ENCODE data around the gene NEU4. TPM values are rescaled to one million over a fixed set of nuclear protein-coding genes. Genes with fewer than 3 reads are reported as not detected.

The NEU4 gene
- total RNA-seq, 1 donor from 2014 or later, result 0.09 TPM

- Mint-ChIP-seq H3K27ac (ENCODE audit: unreplicated experiment) (no peak overlapping the region), H3K4me3 (ENCODE audit: unreplicated experiment) (no peak overlapping the region), H3K9me3 (ENCODE audit: unreplicated experiment) (peaks cover 1% of the 10 kb centered on the region), H3K27me3 (ENCODE audit: low read depth, unreplicated experiment) (peaks cover 22% of the 10 kb centered on the region), H3K36me3 (ENCODE audit: low read depth, unreplicated experiment) (no peaks in the 10 kb centered on the region), H3K4me1 (ENCODE audit: low read depth, unreplicated experiment) (peaks cover 5% of the 10 kb centered on the region)
- no peaks in the 10 kb centered on the region for H4K20me1 ChIP-seq (ENCODE audit: insufficient read depth, low read length)
- H3K79me2 ChIP-seq (ENCODE audit: insufficient read depth, low read length), result no peaks in the 10 kb centered on the region
- no peak for TF ChIP-seq EZH2 (IDR thresholded peaks at IDR 0.05; ENCODE audit: insufficient read depth, low read length)
- no peak for TF ChIP-seq CTCF (IDR thresholded peaks at IDR 0.05; ENCODE audit: insufficient read depth, low read depth, low read length)
- H2AFZ ChIP-seq (ENCODE audit: low read depth, low read length), result no peak overlapping the region
- H3K27me3 ChIP-seq (ENCODE audit: insufficient read depth, low read length), result peaks cover 30% of the 10 kb centered on the region
- H3K4me1 ChIP-seq (ENCODE audit: insufficient read depth, low read length), result no peaks in the 10 kb centered on the region
- no peaks in the 10 kb centered on the region for H3K9me3 ChIP-seq (ENCODE audit: insufficient read depth, low read depth, low read length)
- no peak for FAIRE-seq
- H3K36me3 ChIP-seq (ENCODE audit: insufficient read depth, low read length), result no peaks in the 10 kb centered on the region
- no peak for DNase-seq (ENCODE audit: low read depth)
- no peak overlapping the region for H3K9ac ChIP-seq (ENCODE audit: low read length)
- H3K4me2 ChIP-seq (ENCODE audit: low read length), result no peak overlapping the region
- H3K4me3 ChIP-seq (ENCODE audit: insufficient read depth, low read depth, low read length), result no peak overlapping the region
- no peak overlapping the region for H3K27ac ChIP-seq (ENCODE audit: low read depth, low read length)
These were observed 28.4 kb downstream of the NEU4 start for GRCh38 chr2:241837197-241837965.

GRCh38 chr2:241841181-241842066 is 32.4 kb downstream of the NEU4 start:
- FAIRE-seq (no peak), DNase-seq (ENCODE audit: low read depth) (no peak)
- no peaks in the 10 kb centered on the region for H3K4me1 Mint-ChIP-seq (ENCODE audit: low read depth, unreplicated experiment)
- Histone ChIP-seq H3K4me1 (ENCODE audit: insufficient read depth, low read length) (no peaks in the 10 kb centered on the region), H3K9me3 (ENCODE audit: insufficient read depth, low read depth, low read length) (no peaks in the 10 kb centered on the region), H3K36me3 (ENCODE audit: insufficient read depth, low read length) (no peaks in the 10 kb centered on the region), H2AFZ (ENCODE audit: low read depth, low read length) (no peak overlapping the region), H3K4me3 (ENCODE audit: insufficient read depth, low read depth, low read length) (no peak overlapping the region), H3K27ac (ENCODE audit: low read depth, low read length) (no peak overlapping the region), H4K20me1 (ENCODE audit: insufficient read depth, low read length) (no peaks in the 10 kb centered on the region), H3K9ac (ENCODE audit: low read length) (no peak overlapping the region), H3K79me2 (ENCODE audit: insufficient read depth, low read length) (no peaks in the 10 kb centered on the region), H3K4me2 (ENCODE audit: low read length) (no peak overlapping the region), H3K27me3 (ENCODE audit: insufficient read depth, low read length) (peaks cover 39% of the 10 kb centered on the region)
- peak overlapping the region; percentile 34 for H3K27ac Mint-ChIP-seq (ENCODE audit: unreplicated experiment)
- no peaks in the 10 kb centered on the region for H3K9me3 Mint-ChIP-seq (ENCODE audit: unreplicated experiment)
- TF ChIP-seq EZH2 (IDR thresholded peaks at IDR 0.05; ENCODE audit: insufficient read depth, low read length) (no peak), CTCF (IDR thresholded peaks at IDR 0.05; ENCODE audit: insufficient read depth, low read depth, low read length) (no peak)
- peaks cover 2% of the 10 kb centered on the region for H3K36me3 Mint-ChIP-seq (ENCODE audit: low read depth, unreplicated experiment)
- H3K4me3 Mint-ChIP-seq (ENCODE audit: unreplicated experiment), result no peak overlapping the region
- peaks cover 34% of the 10 kb centered on the region for H3K27me3 Mint-ChIP-seq (ENCODE audit: low read depth, unreplicated experiment)

Data from astrocyte (in vitro differentiated cells and primary cell).